Neural cell (in vitro differentiated cells): ENCODE results near the gene WDR54. TPM values are rescaled to one million over a fixed set of nuclear protein-coding genes. Genes with fewer than 3 reads are reported as not detected.

Experiments
- H2AFZ ChIP-seq: fragments of 200-600, 300-800 bp; sonication (generic), shearing (Covaris generic); 2 replicates; pipeline ENCODE4 v1.6.0; 2014; ENCODE audit warnings: low read depth, mild to moderate bottlenecking, antibody characterized with exemption, low read length, moderate library complexity
- H3F3A ChIP-seq: fragments of 200-600 bp; shearing (Covaris generic); 2 replicates; pipeline ENCODE4 v1.6.1; 2016; ENCODE audit warnings: mild to moderate bottlenecking, moderate library complexity, mixed read lengths, antibody characterized with exemption, low read length; ENCODE audit not compliant: insufficient read depth, poor library complexity, severe bottlenecking
- H3K27ac ChIP-seq: fragments of 200-600, 300-800 bp; sonication (generic), shearing (Covaris generic); 2 replicates; pipeline ENCODE4 v1.5.1; 2014; ENCODE audit warnings: mild to moderate bottlenecking, low read length, moderate library complexity
- H3K27me3 ChIP-seq: fragments of 300-800, 200-600 bp; sonication (generic), shearing (Covaris generic); 2 replicates; pipeline ENCODE4 v1.6.0; 2014; ENCODE audit warnings: mild to moderate bottlenecking, low read depth, low read length, moderate library complexity; ENCODE audit not compliant: insufficient read depth
- H3K36me3 ChIP-seq: fragments of 300-800, 200-600 bp; sonication (generic), shearing (Covaris generic); 2 replicates; pipeline ENCODE4 v1.5.1; 2014; ENCODE audit warnings: mild to moderate bottlenecking, antibody characterized with exemption, low read length, moderate library complexity; ENCODE audit not compliant: insufficient read depth
- H3K4me2 ChIP-seq: fragments of 300-800, 200-600 bp; sonication (generic), shearing (Covaris generic); 2 replicates; pipeline ENCODE4 v1.6.0; 2014; ENCODE audit warnings: mild to moderate bottlenecking, low read length
- H3K4me3 ChIP-seq: fragments of 300-800, 200-600 bp; sonication (generic), shearing (Covaris generic); 2 replicates; pipeline ENCODE4 v1.5.1; 2014; ENCODE audit warnings: mild to moderate bottlenecking, low read length, moderate library complexity
- H3K79me2 ChIP-seq: fragments of 200-600 bp; shearing (Covaris generic); replicated peaks from 2 replicates; pipeline ENCODE4 v1.6.0; 2014; ENCODE audit warnings: mild to moderate bottlenecking, low read length, moderate library complexity; ENCODE audit not compliant: insufficient read depth
- H3K9ac ChIP-seq: fragments of 300-800, 200-600 bp; sonication (generic), shearing (Covaris generic); 2 replicates; pipeline ENCODE4 v1.6.1; 2016; ENCODE audit warnings: mild to moderate bottlenecking, low read length, mixed read lengths
- H3K9me2 ChIP-seq: fragments of 200-600 bp; shearing (Covaris generic); 2 replicates; pipeline ENCODE4 v1.6.1; 2016; ENCODE audit warnings: mild to moderate bottlenecking, low read length, mixed read lengths; ENCODE audit not compliant: insufficient read depth
- H3K9me3 ChIP-seq: fragments of 200-600, 300-800 bp; sonication (generic), shearing (Covaris generic); 2 replicates; pipeline ENCODE4 v1.6.1; 2016; ENCODE audit warnings: mild to moderate bottlenecking, mixed run types, low read length, moderate library complexity, mixed read lengths
- H4K20me1 ChIP-seq: fragments of 200-600 bp; shearing (Covaris generic); 2 replicates; pipeline ENCODE4 v1.6.1; 2016; ENCODE audit warnings: mild to moderate bottlenecking, mixed run types; ENCODE audit not compliant: insufficient read depth
- EP300 ChIP-seq: fragments of 450-650 bp; conservative IDR thresholded peaks from 2 replicates; pipeline ENCODE4 v1.6.1; 2014; ENCODE audit warnings: antibody characterized with exemption, mild to moderate bottlenecking, moderate library complexity; ENCODE audit not compliant: poor library complexity, severe bottlenecking
- EZH2 ChIP-seq: fragments of 200-600, 300-800 bp; shearing (Covaris generic), sonication (generic); IDR thresholded peaks from 2 replicates; pipeline ENCODE4 v1.6.1; 2014; ENCODE audit warnings: antibody characterized with exemption, low read length, borderline replicate concordance, mild to moderate bottlenecking; ENCODE audit not compliant: insufficient read depth, poor library complexity, severe bottlenecking
- MXI1 ChIP-seq: fragments of 450-650 bp; conservative IDR thresholded peaks from 2 replicates; pipeline ENCODE4 v1.6.1; 2014; ENCODE audit warnings: antibody characterized with exemption, mild to moderate bottlenecking; ENCODE audit not compliant: poor library complexity, severe bottlenecking
- POLR2AphosphoS5 ChIP-seq: IDR thresholded peaks from 2 replicates; pipeline ENCODE4 v1.6.1; 2012
- RAD21 ChIP-seq: fragments of 450-650 bp; conservative IDR thresholded peaks from 2 replicates; pipeline ENCODE4 v1.6.1; 2014; ENCODE audit warnings: antibody characterized with exemption, mild to moderate bottlenecking, moderate library complexity
- SMC3 ChIP-seq: fragments of 450-650 bp; conservative IDR thresholded peaks from 2 replicates; pipeline ENCODE4 v1.6.1; 2014; ENCODE audit warnings: antibody characterized with exemption, mild to moderate bottlenecking, moderate library complexity; ENCODE audit not compliant: poor library complexity
- TAF1 ChIP-seq: IDR thresholded peaks from 2 replicates; pipeline ENCODE4 v1.6.1; 2012; ENCODE audit warnings: low read depth
- polyA plus RNA-seq: library from polyadenylated mRNA; depleted of rRNA; stranded (reverse); fragments of >200 nt; gene quantifications from 2 replicates; pipeline ENCODE4 v1.2.3, GENCODE V29; 2014
- TF ChIP-seq, protein P1 (sequence below): fragments of 450-650 bp; IDR thresholded peaks from 2 replicates; pipeline ENCODE4 v1.5.1; 2014; ENCODE audit warnings: antibody characterized with exemption, mild to moderate bottlenecking, moderate library complexity; ENCODE audit not compliant: poor library complexity, severe bottlenecking
- TF ChIP-seq, protein P2 (sequence below): IDR thresholded peaks from 2 replicates; pipeline ENCODE4 v1.6.1; 2012; ENCODE audit warnings: borderline replicate concordance

Gene WDR54
- polyA plus RNA-seq, 1 donor from 2014 or later, result 110 TPM

- no peaks in the 10 kb centered on the region for H3K79me2 ChIP-seq
- no peaks in the 10 kb centered on the region for H3K36me3 ChIP-seq
- no peak overlapping the region for H3K9ac ChIP-seq
- no peak overlapping the region for H3K4me2 ChIP-seq
- H2AFZ ChIP-seq, result no peak overlapping the region
- H3K4me3 ChIP-seq, result no peak overlapping the region
- H3K9me3 ChIP-seq, result no peaks in the 10 kb centered on the region
- no peaks in the 10 kb centered on the region for H4K20me1 ChIP-seq
- no peaks in the 10 kb centered on the region for H3K27me3 ChIP-seq
- no peak overlapping the region for H3K27ac ChIP-seq
- H3F3A ChIP-seq, result no peaks in the 10 kb centered on the region
- TF ChIP-seq MXI1 (no peak), SMC3 (no peak), EZH2 (no peak), TAF1 (no peak), RAD21 (no peak)
- no peaks in the 10 kb centered on the region for H3K9me2 ChIP-seq
Observed at GRCh38 chr2:74448771-74449170, 27.2 kb downstream of the WDR54 start.

DNA sequence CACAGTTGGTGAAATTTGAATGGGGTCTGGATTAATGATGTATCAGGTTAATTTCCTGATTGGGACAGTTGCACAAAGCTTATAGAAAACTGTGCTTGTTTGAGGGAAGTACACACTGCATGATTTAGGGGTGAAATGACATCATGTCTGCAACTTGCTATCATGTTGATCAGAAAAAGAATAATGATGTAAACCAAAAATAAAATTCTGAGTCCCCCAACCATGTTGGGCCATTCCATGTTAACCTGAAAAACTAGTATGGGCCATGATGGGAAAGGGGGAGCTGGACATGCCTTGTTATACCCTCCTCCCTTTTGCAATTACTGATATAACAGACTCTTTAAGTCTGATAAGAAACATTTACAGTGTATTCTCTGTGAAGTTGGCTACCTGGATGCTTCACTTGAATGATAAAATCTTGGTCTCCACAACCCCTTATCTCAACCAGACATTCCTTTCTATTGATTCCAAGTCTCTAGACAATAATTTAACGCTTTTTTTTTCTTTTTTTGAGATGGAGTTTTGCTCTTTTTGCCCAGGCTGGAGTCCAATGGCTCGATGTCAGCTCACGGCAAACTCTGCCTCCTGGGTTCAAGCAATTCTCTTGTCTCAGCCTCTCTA is 29.1 kb downstream of the WDR54 start:
- TF ChIP-seq POLR2AphosphoS5 (no peak), EZH2 (no peak), RAD21 (no peak), EP300 (no peak), MXI1 (no peak), SMC3 (no peak), TAF1 (no peak)
- TF ChIP-seq, protein P1, sequence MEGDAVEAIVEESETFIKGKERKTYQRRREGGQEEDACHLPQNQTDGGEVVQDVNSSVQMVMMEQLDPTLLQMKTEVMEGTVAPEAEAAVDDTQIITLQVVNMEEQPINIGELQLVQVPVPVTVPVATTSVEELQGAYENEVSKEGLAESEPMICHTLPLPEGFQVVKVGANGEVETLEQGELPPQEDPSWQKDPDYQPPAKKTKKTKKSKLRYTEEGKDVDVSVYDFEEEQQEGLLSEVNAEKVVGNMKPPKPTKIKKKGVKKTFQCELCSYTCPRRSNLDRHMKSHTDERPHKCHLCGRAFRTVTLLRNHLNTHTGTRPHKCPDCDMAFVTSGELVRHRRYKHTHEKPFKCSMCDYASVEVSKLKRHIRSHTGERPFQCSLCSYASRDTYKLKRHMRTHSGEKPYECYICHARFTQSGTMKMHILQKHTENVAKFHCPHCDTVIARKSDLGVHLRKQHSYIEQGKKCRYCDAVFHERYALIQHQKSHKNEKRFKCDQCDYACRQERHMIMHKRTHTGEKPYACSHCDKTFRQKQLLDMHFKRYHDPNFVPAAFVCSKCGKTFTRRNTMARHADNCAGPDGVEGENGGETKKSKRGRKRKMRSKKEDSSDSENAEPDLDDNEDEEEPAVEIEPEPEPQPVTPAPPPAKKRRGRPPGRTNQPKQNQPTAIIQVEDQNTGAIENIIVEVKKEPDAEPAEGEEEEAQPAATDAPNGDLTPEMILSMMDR, result no peak
- TF ChIP-seq, protein P2, sequence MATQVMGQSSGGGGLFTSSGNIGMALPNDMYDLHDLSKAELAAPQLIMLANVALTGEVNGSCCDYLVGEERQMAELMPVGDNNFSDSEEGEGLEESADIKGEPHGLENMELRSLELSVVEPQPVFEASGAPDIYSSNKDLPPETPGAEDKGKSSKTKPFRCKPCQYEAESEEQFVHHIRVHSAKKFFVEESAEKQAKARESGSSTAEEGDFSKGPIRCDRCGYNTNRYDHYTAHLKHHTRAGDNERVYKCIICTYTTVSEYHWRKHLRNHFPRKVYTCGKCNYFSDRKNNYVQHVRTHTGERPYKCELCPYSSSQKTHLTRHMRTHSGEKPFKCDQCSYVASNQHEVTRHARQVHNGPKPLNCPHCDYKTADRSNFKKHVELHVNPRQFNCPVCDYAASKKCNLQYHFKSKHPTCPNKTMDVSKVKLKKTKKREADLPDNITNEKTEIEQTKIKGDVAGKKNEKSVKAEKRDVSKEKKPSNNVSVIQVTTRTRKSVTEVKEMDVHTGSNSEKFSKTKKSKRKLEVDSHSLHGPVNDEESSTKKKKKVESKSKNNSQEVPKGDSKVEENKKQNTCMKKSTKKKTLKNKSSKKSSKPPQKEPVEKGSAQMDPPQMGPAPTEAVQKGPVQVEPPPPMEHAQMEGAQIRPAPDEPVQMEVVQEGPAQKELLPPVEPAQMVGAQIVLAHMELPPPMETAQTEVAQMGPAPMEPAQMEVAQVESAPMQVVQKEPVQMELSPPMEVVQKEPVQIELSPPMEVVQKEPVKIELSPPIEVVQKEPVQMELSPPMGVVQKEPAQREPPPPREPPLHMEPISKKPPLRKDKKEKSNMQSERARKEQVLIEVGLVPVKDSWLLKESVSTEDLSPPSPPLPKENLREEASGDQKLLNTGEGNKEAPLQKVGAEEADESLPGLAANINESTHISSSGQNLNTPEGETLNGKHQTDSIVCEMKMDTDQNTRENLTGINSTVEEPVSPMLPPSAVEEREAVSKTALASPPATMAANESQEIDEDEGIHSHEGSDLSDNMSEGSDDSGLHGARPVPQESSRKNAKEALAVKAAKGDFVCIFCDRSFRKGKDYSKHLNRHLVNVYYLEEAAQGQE, result no peak
- H3K9me2 ChIP-seq, result no peaks in the 10 kb centered on the region
- H3K4me2 ChIP-seq, result no peak overlapping the region
- H3K36me3 ChIP-seq, result no peaks in the 10 kb centered on the region
- H3K27me3 ChIP-seq, result no peaks in the 10 kb centered on the region
- no peak overlapping the region for H3K27ac ChIP-seq
- H2AFZ ChIP-seq, result no peak overlapping the region
- no peak overlapping the region for H3K4me3 ChIP-seq
- no peaks in the 10 kb centered on the region for H3K79me2 ChIP-seq
- no peaks in the 10 kb centered on the region for H3K9me3 ChIP-seq
- H3F3A ChIP-seq, result no peaks in the 10 kb centered on the region
- H3K9ac ChIP-seq, result no peak overlapping the region
- H4K20me1 ChIP-seq, result no peaks in the 10 kb centered on the region
